Measurements from ENCODE around the gene DLL3.

DLL3 gene

GRCh38 chr19:39550197-39550596 is 51.5 kb downstream of the DLL3 start:
- DNase-seq (ENCODE audit: extremely low read depth in 1 of 2, low read depth in 1 of 2) = no peak

- no peak for DNase-seq (ENCODE audit: extremely low read depth in 1 of 2, low read depth in 1 of 2)
Measured at GRCh38 chr19:39553082-39553652, 54.4 kb downstream of the DLL3 start.

GRCh38 chr19:39554701-39555311 is 56.1 kb downstream of the DLL3 start:
- no peak for DNase-seq (ENCODE audit: extremely low read depth in 1 of 2, low read depth in 1 of 2)

- DNase-seq (ENCODE audit: extremely low read depth in 1 of 2, low read depth in 1 of 2) = no peak
Measured at GRCh38 chr19:39555883-39556282, 57.1 kb downstream of the DLL3 start.
